HEK293T (cell line): ENCODE results near the gene GFOD2.

ENCODE experiments used
- ELF4 ChIP-seq: fragments of 450-650 bp; IDR thresholded peaks from 2 replicates; pipeline ENCODE4 v1.6.1; 2017; ENCODE audit warnings: antibody characterized with exemption
- HDGF ChIP-seq: fragments of 450-650 bp; IDR thresholded peaks from 2 replicates; pipeline ENCODE4 v1.6.1; 2017; ENCODE audit warnings: antibody characterized with exemption, borderline replicate concordance
- LEF1 ChIP-seq: fragments of 450-650 bp; IDR thresholded peaks from 2 replicates; pipeline ENCODE4 v1.6.1; 2017; ENCODE audit warnings: mild to moderate bottlenecking, borderline replicate concordance
- NFRKB ChIP-seq: fragments of 450-650 bp; IDR thresholded peaks from 2 replicates; pipeline ENCODE4 v1.6.1; 2016; ENCODE audit warnings: mild to moderate bottlenecking, moderate library complexity
- SP1 ChIP-seq: fragments of 450-650 bp; IDR thresholded peaks from 2 replicates; pipeline ENCODE4 v1.6.1; 2017
- ZNF384 ChIP-seq: fragments of 450-650 bp; IDR thresholded peaks from 2 replicates; pipeline ENCODE4 v1.6.1; 2016

DNA sequence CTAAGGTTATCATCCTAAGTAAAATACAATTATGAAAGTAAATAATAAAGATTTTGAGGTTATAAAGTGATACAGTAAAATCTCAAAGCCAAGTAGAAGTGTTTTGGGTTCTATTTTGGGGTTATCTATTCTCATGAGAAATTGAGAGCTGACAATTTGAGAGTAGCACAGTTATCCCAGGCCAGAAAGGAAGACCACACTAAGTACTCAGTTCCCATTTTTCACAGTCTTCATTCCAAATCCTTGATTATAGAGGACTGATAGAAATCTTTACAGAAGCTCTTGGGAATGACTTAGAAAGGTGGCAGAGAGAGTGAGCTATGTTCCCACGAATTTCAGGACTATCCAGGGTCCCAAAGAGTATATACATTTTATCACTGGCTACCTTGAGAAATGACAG is 4.6 kb downstream of the GFOD2 start:
- TF ChIP-seq ZNF384 = no peak
- no peak for TF ChIP-seq SP1
- TF ChIP-seq HDGF = no peak
- TF ChIP-seq NFRKB = no peak
- TF ChIP-seq LEF1 = no peak
- no peak for TF ChIP-seq ELF4
